Panc1 (cell line): Measurements from ENCODE around the gene EFCAB8.

ENCODE experiments used
- CTCF ChIP-seq: fragments of 450-650 bp; IDR thresholded peaks from 2 replicates; pipeline ENCODE4 v1.5.1; 2017; ENCODE audit warnings: mild to moderate bottlenecking
- POLR2AphosphoS5 ChIP-seq: IDR thresholded peaks from 2 replicates; pipeline ENCODE4 v1.6.1; 2012; ENCODE audit warnings: mild to moderate bottlenecking, low read depth, low read length, moderate library complexity
- REST ChIP-seq, 2 experiments: IDR thresholded peaks; 2 replicates each; pipeline ENCODE4 v1.6.1; 2011 to 2012; ENCODE audit warnings: low read depth in 2 of 2, control low read depth in 1 of 2, low read length in 1 of 2, mild to moderate bottlenecking in 1 of 2, moderate library complexity in 1 of 2; ENCODE audit not compliant: insufficient read depth in 1 of 2
- SIN3A ChIP-seq: IDR thresholded peaks from 2 replicates; pipeline ENCODE4 v1.6.1; 2012; ENCODE audit warnings: low read depth, mild to moderate bottlenecking, low read length, moderate library complexity, borderline replicate concordance; ENCODE audit not compliant: insufficient read depth
- TCF7L2 ChIP-seq: IDR thresholded peaks from 2 replicates; pipeline ENCODE4 v1.6.1; 2011; ENCODE audit warnings: mild to moderate bottlenecking, low read depth, low read length, inconsistent platforms

GRCh38 chr20:32965115-32965514, 106.4 kb downstream of the EFCAB8 start:
- TF ChIP-seq CTCF: no peak
- TF ChIP-seq REST (IDR thresholded peaks at IDR 0.05; ENCODE audit: insufficient read depth in 1 of 2, low read depth in 2 of 2, low read length in 1 of 2): no peak
- TF ChIP-seq POLR2AphosphoS5: no peak
- TF ChIP-seq SIN3A: no peak
- TF ChIP-seq TCF7L2: no peak
